HepG2 (cell line): ENCODE results near the gene ANKRD31. TPM values are rescaled to one million over a fixed set of nuclear protein-coding genes. Genes with fewer than 3 reads are reported as not detected.

ENCODE experiments used
- ATAC-seq: fragments of 200-7000 bp; cut with Tn5 transposase; 3 replicates; pipeline ENCODE4 v1.9.1; 2020; ENCODE audit warnings: mild to moderate bottlenecking, moderate library complexity
- BruUV-seq: library from RNA; stranded (reverse); fragments of 400-500 nt; replicated peaks from 2 replicates; lab custom pipeline; 2021; lab: Mats Ljungman, UMichigan
- CTCF ChIA-PET: fragments of 300-600 bp; formaldehyde crosslinking; extraction: SDS; loops from one replicate; lab custom pipeline; 2021; ENCODE audit warnings: low total read pairs, inconsistent platforms, low intra/inter-chr PET ratio; lab: Yijun Ruan, JAX
- POLR2A ChIA-PET: fragments of 350-600 bp; sonication (Branson Sonifier 250); formaldehyde crosslinking; loops from one replicate; lab custom pipeline; 2020; ENCODE audit warnings: antibody characterized with exemption, inconsistent platforms; lab: Yijun Ruan, JAX
- DNase-seq: peaks from one replicate; pipeline ENCODE4 v3.0.0-alpha.2; 2015; ENCODE audit warnings: low spot score
- FAIRE-seq: peaks from 3 replicates; lab custom pipeline; 2011; peaks lifted over from hg19 to GRCh38; lab: Jason Lieb, UNC
- H2AFZ ChIP-seq: one replicate; pipeline ENCODE4 v1.6.1; 2011; ENCODE audit warnings: low read length, inconsistent platforms
- H3K27ac ChIP-seq: fragments of 300-600 bp; 3 replicates; pipeline ENCODE4 v1.8.0; 2011; ENCODE audit warnings: mixed run types, mild to moderate bottlenecking, mixed read lengths, low read length, inconsistent platforms; ENCODE audit not compliant: insufficient read depth; ENCODE audit errors: extremely low read length
- H3K27me3 ChIP-seq, 2 experiments: fragments of 200-600 bp in 1 of 2; 2 replicates in 1 of 2; 3 replicates in 1 of 2; pipeline versions ENCODE4 v1.6.0 to v1.8.0; 2011; ENCODE audit warnings: low read length in 2 of 2, mild to moderate bottlenecking in 2 of 2, moderate library complexity in 2 of 2, inconsistent platforms in 1 of 2; ENCODE audit not compliant: insufficient read depth in 2 of 2, control insufficient read depth in 1 of 2
- H3K36me3 ChIP-seq, 2 experiments: fragments of 200-600 bp in 1 of 2; replicated peaks in 1 of 2; 2 replicates in 1 of 2; 3 replicates in 1 of 2; pipeline versions ENCODE4 v1.5.1 to v1.8.0; 2011; ENCODE audit warnings: low read length in 2 of 2, inconsistent platforms in 1 of 2; ENCODE audit not compliant: insufficient read depth in 2 of 2, control insufficient read depth in 1 of 2
- H3K4me1 ChIP-seq: 2 replicates; pipeline ENCODE4 v1.5.1; 2012; ENCODE audit warnings: low read length, inconsistent platforms; ENCODE audit not compliant: insufficient read depth
- H3K4me2 ChIP-seq: 2 replicates; pipeline ENCODE4 v1.6.0; 2011; ENCODE audit warnings: low read depth, low read length, inconsistent platforms
- H3K4me3 ChIP-seq, 3 experiments: fragments of 200-600 bp in 1 of 3; sonication (generic), shearing (Covaris generic) in 1 of 3; replicated peaks in 1 of 3; 2 replicates each; pipeline ENCODE4 v1.5.1; 2011 to 2016; ENCODE audit warnings: low read length in 3 of 3, inconsistent platforms in 2 of 3, low read depth in 2 of 3, mild to moderate bottlenecking in 2 of 3, control low read depth in 1 of 3, mixed read lengths in 1 of 3; ENCODE audit not compliant: insufficient read depth in 1 of 3
- H3K79me2 ChIP-seq: one replicate; pipeline ENCODE4 v1.6.1; 2011; ENCODE audit warnings: low read length, inconsistent platforms; ENCODE audit not compliant: insufficient read depth
- H3K9ac ChIP-seq: 2 replicates; pipeline ENCODE4 v1.6.0; 2011; ENCODE audit warnings: mild to moderate bottlenecking, low read depth, low read length, inconsistent platforms; ENCODE audit not compliant: insufficient read depth
- H3K9me3 ChIP-seq: 2 replicates; pipeline ENCODE4 v1.5.1; 2012; ENCODE audit warnings: mild to moderate bottlenecking, low read length
- H4K20me1 ChIP-seq: 2 replicates; pipeline ENCODE4 v1.6.0; 2011; ENCODE audit warnings: inconsistent platforms, mild to moderate bottlenecking, low read length, moderate library complexity; ENCODE audit not compliant: insufficient read depth
- ATF7-NPFF ChIP-seq: sonication (generic); formaldehyde crosslinking; IDR thresholded peaks from 2 replicates; pipeline ENCODE4 v1.8.1; 2023; ENCODE audit warnings: mild to moderate bottlenecking, low read depth, missing genetic modification reagents, moderate library complexity
- BORCS8-MEF2B ChIP-seq: sonication (generic); formaldehyde crosslinking; IDR thresholded peaks from 2 replicates; pipeline ENCODE4 v1.8.0; 2022; ENCODE audit warnings: mild to moderate bottlenecking, missing genetic modification reagents
- CHD2 ChIP-seq: IDR thresholded peaks from 2 replicates; pipeline ENCODE4 v1.6.1; 2011; ENCODE audit warnings: low read depth, low read length, improper control_type of control experiment
- JUNB ChIP-seq: sonication (generic); formaldehyde crosslinking; IDR thresholded peaks from 2 replicates; pipeline ENCODE4 v1.8.0; 2022; ENCODE audit warnings: missing genetic modification reagents, mild to moderate bottlenecking, borderline replicate concordance
- KMT2B ChIP-seq: IDR thresholded peaks from 2 replicates; pipeline ENCODE4 v1.6.1; 2016; ENCODE audit warnings: missing genetic modification reagents, missing compliant biosample characterization
- MTA3 ChIP-seq: sonication (generic); formaldehyde crosslinking; IDR thresholded peaks from 2 replicates; pipeline ENCODE4 v1.4.0; 2020; ENCODE audit warnings: missing genetic modification reagents
- RBAK ChIP-seq: sonication (generic); formaldehyde crosslinking; IDR thresholded peaks from 2 replicates; pipeline ENCODE4 v1.5.1; 2020; ENCODE audit warnings: mild to moderate bottlenecking, missing genetic modification reagents
- RELA ChIP-seq: sonication (generic); formaldehyde crosslinking; IDR thresholded peaks from 2 replicates; pipeline ENCODE4 v1.4.0; 2020; ENCODE audit warnings: missing genetic modification reagents
- RFXANK ChIP-seq: IDR thresholded peaks from 2 replicates; pipeline ENCODE4 v1.6.1; 2016
- SCMH1 ChIP-seq: sonication (generic); formaldehyde crosslinking; IDR thresholded peaks from 2 replicates; pipeline ENCODE4 v1.9.0; 2021; ENCODE audit warnings: missing genetic modification reagents, mild to moderate bottlenecking, borderline replicate concordance
- THAP11 ChIP-seq: IDR thresholded peaks from 2 replicates; pipeline ENCODE4 v1.6.1; 2016; ENCODE audit warnings: missing biosample characterization, missing genetic modification reagents
- ZNF138 ChIP-seq: sonication (generic); formaldehyde crosslinking; IDR thresholded peaks from 2 replicates; pipeline ENCODE4 v1.5.0; 2020; ENCODE audit warnings: mild to moderate bottlenecking, low read depth, missing genetic modification reagents
- ZNF180 ChIP-seq: sonication (generic); formaldehyde crosslinking; IDR thresholded peaks from 2 replicates; pipeline ENCODE4 v1.4.0; 2020; ENCODE audit warnings: low read depth, missing genetic modification reagents, borderline replicate concordance
- ZNF326 ChIP-seq: sonication (generic); formaldehyde crosslinking; IDR thresholded peaks from 2 replicates; pipeline ENCODE4 v1.4.0; 2020; ENCODE audit warnings: missing genetic modification reagents, borderline replicate concordance
- ZNF432 ChIP-seq: sonication (generic); formaldehyde crosslinking; IDR thresholded peaks from 2 replicates; pipeline ENCODE4 v1.5.0; 2020; ENCODE audit warnings: missing genetic modification reagents, mild to moderate bottlenecking, borderline replicate concordance
- ZNF441 ChIP-seq: sonication (generic); formaldehyde crosslinking; IDR thresholded peaks from 2 replicates; pipeline ENCODE4 v1.7.0; 2021; ENCODE audit warnings: missing genetic modification reagents, borderline replicate concordance
- WGBS: methylation state at CpG from one replicate; pipeline ENCODE4 v1.1.6; 2017; ENCODE audit warnings: low lambda C conversion rate; 5-methylcytosine and 5-hydroxymethylcytosine counted together
- in situ Hi-C: cut with HindIII; loops from 2 replicates; pipeline ENCODE4 v1.10.0; 2017; ENCODE audit warnings: low pct_unique_long_range_greater_than_20kb; ENCODE audit not compliant: extremely low pct_ligation_motif_present
- intact Hi-C: fragments of 100-400 bp; cut with micrococcal nuclease; formaldehyde crosslinking; loops from one replicate; pipeline ENCODE4 v1.10.0; 2022; ENCODE audit not compliant: unreplicated experiment
- polyA plus RNA-seq, 8 experiments: library from polyadenylated mRNA; depleted of rRNA in 3 of 8; stranded (reverse) in 7 of 8; unstranded in 1 of 8; fragments of >200 nt; fragmentation: Illumina TruSeq in 4 of 8; extraction: Trizol in 4 of 8; gene quantifications; 2 replicates each; pipeline versions ENCODE4 v1.2.1 to v1.2.3, GENCODE V29; 2011 to 2016; ENCODE audit warnings: low read depth in 4 of 8, missing spikeins in 1 of 8, mixed read lengths in 1 of 8; ENCODE audit not compliant: insufficient read depth in 1 of 8
- total RNA-seq, 5 experiments: library from RNA; depleted of rRNA; stranded (reverse); fragments of >200 nt; fragmentation: Illumina TruSeq; extraction: Trizol; gene quantifications; 2 replicates each; pipeline ENCODE4 v1.2.3, GENCODE V29; 2016; ENCODE audit warnings: low read depth in 1 of 5
- TF ChIP-seq, protein P1 (sequence below), 2 experiments: sonication (generic) in 1 of 2; formaldehyde crosslinking in 1 of 2; IDR thresholded peaks; 2 replicates each; pipeline versions ENCODE4 v1.4.0 to v1.6.1; 2018 to 2020; ENCODE audit warnings: missing genetic modification reagents in 2 of 2, borderline replicate concordance in 1 of 2, low read depth in 1 of 2, mild to moderate bottlenecking in 1 of 2, missing biosample characterization in 1 of 2
- TF ChIP-seq, protein P2 (sequence below): sonication (generic); formaldehyde crosslinking; IDR thresholded peaks from 2 replicates; pipeline ENCODE4 v1.4.0; 2020; ENCODE audit warnings: missing genetic modification reagents, low read depth, mild to moderate bottlenecking, borderline replicate concordance
- TF ChIP-seq, protein P3 (sequence below): sonication (generic); formaldehyde crosslinking; IDR thresholded peaks from 2 replicates; pipeline ENCODE4 v1.5.0; 2020; ENCODE audit warnings: mild to moderate bottlenecking, missing genetic modification reagents

Gene ANKRD31
- total and polyA plus RNA-seq, 2 of the 13 experiments (the other 11 are each of a cell fraction or from before 2014, with no cell fraction given): 0.01 to 0.09 TPM

DNA sequence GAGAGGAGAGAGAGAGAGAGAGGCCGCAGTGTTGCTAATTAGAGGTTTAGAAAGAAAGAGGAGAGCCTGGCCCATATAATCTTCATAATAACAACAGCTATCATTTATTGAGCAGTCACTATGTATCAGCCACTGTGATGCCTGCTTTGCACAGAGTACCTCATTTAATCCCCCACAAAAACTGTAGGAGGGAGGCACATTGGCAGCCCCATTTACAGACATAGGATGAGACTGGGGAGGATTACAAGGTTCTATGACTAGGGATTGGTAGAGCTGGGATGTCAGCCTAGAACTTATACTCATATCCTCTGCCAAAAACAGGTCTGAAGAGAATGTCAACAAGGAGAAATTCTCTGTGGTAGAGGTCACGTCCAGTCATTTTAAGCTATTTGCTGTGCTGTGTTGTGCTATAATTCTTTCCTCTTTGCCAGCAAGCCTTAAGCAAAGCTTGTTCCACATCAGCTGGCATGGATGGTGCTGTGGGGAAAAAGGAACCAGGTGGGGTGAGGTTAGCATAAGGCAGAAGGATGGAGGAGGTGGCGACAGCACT lies 177.6 kb downstream of the ANKRD31 start:
- Histone ChIP-seq H3K79me2 (no peaks in the 10 kb centered on the region), H3K9ac (no peak overlapping the region), H3K4me3 (no peak overlapping the region), H3K4me2 (no peak overlapping the region), H2AFZ (no peak overlapping the region), H3K9me3 (no peaks in the 10 kb centered on the region), H3K4me1 (0 out of 2 replicates have a peak, but pooled peaks cover 4% of the 10 kb centered on the region), H3K27ac (no peak overlapping the region), H4K20me1 (no peaks in the 10 kb centered on the region), H3K36me3 (no peaks in the 10 kb centered on the region), H3K27me3 (peaks cover 5 to 21% of the 10 kb centered on the region in 2 experiments)
- no peak for DNase-seq
- intact Hi-C loops (loop anchor here (10.0 kb wide), 1 partner anchor 176 kb away; the partner anchor contains the start of gene ANKRD31), in situ Hi-C loops (loop anchor here (10.0 kb wide), 1 partner anchor 206 kb away; no protein-coding TSS in a partner anchor)
- CTCF ChIA-PET: no interaction called here
- FAIRE-seq: no peak
- no peak for ATAC-seq
- TF ChIP-seq, protein P1, sequence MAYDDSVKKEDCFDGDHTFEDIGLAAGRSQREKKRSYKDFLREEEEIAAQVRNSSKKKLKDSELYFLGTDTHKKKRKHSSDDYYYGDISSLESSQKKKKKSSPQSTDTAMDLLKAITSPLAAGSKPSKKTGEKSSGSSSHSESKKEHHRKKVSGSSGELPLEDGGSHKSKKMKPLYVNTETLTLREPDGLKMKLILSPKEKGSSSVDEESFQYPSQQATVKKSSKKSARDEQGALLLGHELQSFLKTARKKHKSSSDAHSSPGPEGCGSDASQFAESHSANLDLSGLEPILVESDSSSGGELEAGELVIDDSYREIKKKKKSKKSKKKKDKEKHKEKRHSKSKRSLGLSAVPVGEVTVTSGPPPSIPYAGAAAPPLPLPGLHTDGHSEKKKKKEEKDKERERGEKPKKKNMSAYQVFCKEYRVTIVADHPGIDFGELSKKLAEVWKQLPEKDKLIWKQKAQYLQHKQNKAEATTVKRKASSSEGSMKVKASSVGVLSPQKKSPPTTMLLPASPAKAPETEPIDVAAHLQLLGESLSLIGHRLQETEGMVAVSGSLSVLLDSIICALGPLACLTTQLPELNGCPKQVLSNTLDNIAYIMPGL (CRISPR knock-in tag; IDR thresholded peaks at IDR 0.05; ENCODE audit: borderline replicate concordance in 1 of 2, low read depth in 1 of 2): no peak
- TF ChIP-seq ZNF138 (CRISPR knock-in tag) (no peak), JUNB (CRISPR knock-in tag) (no peak), SCMH1 (CRISPR knock-in tag) (no peak), CHD2 (no peak), ZNF326 (CRISPR knock-in tag) (no peak), RFXANK (no peak), ATF7-NPFF (CRISPR knock-in tag) (no peak), ZNF432 (no peak), BORCS8-MEF2B (no peak), ZNF441 (CRISPR knock-in tag) (no peak), ZNF180 (CRISPR knock-in tag) (no peak), MTA3 (CRISPR knock-in tag) (no peak), THAP11 (CRISPR knock-in tag) (no peak), RBAK (no peak), KMT2B (no peak), RELA (CRISPR knock-in tag) (no peak)
- TF ChIP-seq, protein P2, sequence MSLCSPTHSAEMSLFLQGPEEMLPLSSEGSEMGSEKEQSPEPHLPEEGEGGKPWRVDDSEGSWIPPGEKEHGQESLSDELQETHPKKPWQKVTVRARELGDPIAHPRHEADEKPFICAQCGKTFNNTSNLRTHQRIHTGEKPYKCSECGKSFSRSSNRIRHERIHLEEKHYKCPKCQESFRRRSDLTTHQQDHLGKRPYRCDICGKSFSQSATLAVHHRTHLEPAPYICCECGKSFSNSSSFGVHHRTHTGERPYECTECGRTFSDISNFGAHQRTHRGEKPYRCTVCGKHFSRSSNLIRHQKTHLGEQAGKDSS (CRISPR knock-in tag): no peak
- TF ChIP-seq, protein P3, sequence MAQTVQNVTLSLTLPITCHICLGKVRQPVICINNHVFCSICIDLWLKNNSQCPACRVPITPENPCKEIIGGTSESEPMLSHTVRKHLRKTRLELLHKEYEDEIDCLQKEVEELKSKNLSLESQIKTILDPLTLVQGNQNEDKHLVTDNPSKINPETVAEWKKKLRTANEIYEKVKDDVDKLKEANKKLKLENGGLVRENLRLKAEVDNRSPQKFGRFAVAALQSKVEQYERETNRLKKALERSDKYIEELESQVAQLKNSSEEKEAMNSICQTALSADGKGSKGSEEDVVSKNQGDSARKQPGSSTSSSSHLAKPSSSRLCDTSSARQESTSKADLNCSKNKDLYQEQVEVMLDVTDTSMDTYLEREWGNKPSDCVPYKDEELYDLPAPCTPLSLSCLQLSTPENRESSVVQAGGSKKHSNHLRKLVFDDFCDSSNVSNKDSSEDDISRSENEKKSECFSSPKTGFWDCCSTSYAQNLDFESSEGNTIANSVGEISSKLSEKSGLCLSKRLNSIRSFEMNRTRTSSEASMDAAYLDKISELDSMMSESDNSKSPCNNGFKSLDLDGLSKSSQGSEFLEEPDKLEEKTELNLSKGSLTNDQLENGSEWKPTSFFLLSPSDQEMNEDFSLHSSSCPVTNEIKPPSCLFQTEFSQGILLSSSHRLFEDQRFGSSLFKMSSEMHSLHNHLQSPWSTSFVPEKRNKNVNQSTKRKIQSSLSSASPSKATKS (CRISPR knock-in tag): no peak
- WGBS: 40% methylated on average over 3 of the region's 3 CpGs
- no TSS peak for BruUV-seq
- POLR2A ChIA-PET: no interaction called here
